GM19025 (cell line): Measurements from ENCODE around the gene STAT3.
"Not testable (repeated sequence)": the region's sequence is repeated elsewhere in the genome, so short reads cannot be mapped to it uniquely, and the experiment has no call there.

Source experiments
- ATAC-seq: cut with Tn5 transposase; IDR thresholded peaks from one replicate; pipeline ENCODE4 v1.9.1; 2021; ENCODE audit warnings: mild to moderate bottlenecking, low read depth, moderate library complexity; ENCODE audit not compliant: unreplicated experiment

Gene STAT3

GRCh38 chr17:42387661-42388380 lies 421 bp downstream of the STAT3 start:
- no peak for ATAC-seq

- ATAC-seq: no peak
Measured at GRCh38 chr17:42386777-42387657, 1.2 kb downstream of the STAT3 start.

DNA sequence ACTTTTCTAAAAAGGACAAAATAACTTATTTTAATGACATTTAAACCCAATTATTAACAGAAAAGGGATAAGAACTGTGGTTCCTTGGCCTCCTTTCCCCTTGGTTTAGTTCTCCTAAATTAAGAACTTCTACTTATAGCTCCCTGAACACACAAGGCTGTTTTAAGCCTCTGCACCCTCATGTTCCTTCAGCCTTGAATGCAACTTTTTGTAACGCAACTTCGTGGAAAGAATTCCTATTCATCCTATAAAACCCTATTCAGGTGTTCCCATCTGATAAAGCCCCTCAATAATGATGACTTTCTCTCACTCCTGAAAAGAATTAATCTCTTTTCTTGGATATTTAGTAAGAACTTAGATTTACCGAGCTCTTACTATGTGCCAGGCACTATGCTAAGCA lies 6.3 kb downstream of the STAT3 start:
- ATAC-seq: no peak

GRCh38 chr17:42380935-42381334 lies 7.3 kb downstream of the STAT3 start:
- ATAC-seq: no peak

DNA sequence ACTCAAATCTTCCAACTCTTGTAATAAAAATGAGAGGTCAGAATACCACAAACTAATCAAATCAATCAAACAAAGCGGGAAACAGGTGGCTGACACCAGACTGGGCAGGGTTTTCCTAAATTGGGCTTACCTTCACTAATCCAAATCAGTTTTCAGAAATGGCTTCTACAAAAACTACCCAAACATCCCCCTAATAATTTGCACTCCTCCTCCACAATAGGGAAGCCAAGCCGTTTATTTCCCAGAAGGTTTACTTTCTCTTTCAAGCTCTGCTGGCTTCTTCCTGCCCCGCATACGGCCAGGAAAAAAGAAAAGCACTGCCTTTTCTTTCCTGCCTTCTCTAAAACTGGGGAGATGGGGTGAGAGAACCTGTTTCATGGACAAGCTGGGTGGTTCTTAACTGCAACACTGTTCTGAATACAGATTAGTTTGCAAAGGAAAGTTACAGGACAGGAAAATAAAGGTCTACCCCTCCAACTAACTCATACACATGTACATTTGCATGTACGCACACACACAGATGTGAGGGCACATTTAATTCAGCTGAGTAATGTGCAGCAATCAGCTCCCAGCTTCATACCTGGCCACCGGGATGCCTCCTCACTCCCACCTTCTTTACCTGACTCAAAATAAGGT lies 9.2 kb downstream of the STAT3 start:
- no peak for ATAC-seq

DNA sequence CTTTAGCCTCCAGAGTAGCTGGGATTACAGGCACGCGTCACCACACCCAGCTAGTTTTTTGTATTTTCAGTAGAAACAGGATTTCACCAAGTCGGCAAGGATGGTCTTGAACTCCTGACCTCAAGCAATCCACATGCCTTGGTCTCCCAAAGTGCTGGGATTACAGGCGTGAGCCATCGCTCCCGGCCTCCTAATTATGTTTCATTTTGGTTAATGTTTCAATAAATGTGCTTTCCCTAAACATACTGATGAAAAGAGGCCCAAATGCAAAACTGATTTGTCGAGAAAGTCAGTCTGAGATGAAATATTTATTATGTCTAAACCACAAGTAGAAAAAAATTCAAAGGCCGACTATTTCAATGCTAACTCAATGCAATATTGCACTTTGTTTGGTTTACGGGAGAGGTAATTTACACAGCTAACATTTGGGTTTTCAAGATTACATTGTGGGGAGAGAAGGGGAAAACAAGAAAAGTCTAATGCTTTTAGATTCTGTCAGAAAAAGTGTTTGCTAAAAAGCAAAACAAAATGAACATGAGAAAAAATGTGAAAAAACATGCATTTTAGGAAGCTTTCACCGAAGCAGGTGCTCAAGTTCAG lies 9.8 kb downstream of the STAT3 start:
- ATAC-seq: no peak

DNA sequence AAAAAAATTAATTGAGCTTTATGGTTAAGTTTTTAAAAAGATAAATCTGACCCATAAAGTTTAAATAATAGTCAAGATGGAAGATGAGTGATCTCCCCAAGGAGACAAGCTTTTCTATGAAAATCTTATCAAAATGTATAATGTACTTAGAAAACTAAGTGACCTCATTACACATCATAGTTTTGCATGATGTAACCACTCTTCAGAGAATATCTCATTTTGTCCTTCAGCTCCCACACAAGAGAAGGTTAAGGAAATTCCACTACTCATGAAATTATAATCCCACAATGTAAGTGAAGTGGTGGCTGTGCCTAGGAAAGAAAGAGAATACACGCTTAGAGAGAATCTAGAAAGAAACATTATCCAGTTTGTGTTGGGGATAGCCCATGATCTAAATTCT lies 14.3 kb downstream of the STAT3 start:
- ATAC-seq: no peak

GRCh38 chr17:42372142-42372541 lies 16.1 kb downstream of the STAT3 start:
- no peak for ATAC-seq

DNA sequence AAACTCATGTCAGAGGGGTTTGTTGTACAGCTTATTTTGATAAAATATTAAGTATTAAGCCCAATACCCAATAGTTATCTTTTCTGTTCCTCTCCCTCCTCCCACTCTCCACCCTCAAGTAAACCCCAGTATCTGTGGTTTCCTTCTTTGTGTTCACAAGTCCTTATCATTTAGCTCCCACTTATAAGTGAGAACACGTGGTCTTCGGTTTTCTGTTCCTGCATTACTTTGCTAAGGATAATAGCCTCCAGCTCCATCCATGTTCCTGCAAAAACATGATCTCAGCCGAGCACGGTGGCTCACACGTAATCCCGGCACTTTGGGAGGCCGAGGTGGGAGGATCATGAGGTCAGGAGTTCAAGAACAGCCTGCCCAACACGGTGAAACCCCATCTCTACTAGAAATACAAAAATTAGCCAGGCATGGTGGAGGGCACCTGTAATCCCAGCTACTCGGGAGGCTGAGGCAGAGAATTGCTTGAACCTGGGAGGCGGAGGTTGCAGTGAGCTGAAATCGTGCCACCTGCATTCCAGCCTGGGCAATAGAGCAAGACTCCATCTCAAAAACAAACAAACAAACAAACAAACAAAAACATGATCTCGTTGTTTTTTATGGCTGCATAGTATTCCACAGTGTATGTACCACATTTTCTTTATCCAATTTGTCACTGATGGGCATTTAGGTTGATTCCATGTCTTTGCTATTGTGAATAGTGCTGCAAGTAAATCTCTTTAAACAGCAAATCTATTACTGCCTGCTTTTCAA lies 19.3 kb downstream of the STAT3 start:
- not testable (repeated sequence) for ATAC-seq

- ATAC-seq: not testable (repeated sequence)
Measured at GRCh38 chr17:42368310-42368709, 19.9 kb downstream of the STAT3 start.

DNA sequence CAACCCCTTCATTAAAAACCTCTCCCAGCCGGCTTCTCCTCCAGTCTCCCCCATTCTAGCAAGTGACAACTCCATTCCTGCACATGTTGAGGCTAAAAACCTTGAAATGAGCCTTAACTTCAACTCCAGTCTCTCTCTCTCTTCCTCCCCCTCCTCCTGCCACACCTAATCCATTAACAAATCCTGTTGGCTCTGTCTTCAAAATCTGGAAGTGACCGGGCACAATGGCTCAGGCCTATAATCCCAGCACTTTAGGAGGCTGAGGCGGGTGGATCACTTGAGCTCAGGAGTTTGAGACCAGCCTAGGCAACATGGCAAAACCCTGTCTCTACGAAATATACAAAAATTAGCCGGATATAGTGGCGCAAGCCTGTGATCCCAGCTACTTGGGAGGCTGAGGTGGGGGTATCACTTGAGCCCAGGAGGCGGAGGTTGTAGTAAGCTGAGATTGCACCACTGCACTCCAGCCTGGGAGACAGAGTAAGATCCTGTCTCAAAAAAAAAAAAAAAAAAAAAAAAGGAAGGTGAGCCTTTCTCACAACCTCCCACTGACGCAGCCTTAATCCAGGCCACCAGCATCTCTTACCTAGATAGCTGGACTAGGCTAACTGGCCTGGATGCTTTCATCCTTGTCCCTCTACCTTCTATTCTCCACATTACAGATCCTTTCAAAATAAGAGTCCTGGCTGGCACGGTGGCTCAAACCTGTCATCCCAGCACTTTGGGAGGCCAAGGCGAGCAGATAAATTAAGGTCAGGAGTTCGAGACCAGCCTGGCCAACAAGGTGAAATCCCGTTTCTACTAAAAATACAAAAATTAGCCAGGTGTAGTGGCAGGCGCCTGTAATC lies 21.8 kb downstream of the STAT3 start:
- not testable (repeated sequence) for ATAC-seq

DNA sequence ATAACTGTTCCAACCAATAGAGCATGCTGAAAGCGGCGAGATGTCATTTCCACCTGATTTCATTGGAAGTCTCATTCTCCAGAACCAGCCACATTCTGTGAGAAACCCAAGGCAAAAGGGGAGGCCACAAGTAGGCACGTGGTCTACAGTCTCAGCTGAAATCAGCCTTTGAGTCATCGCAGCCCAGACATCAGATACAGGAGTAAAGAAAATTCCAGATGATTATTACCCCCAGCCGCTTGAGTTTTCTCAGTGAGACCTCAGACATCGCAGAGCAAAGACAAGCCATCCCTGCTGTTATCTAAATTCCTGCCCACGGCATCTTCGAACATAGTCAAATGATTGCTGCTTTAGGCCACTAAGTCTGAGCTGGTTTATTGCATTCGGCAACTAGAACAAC lies 23.1 kb downstream of the STAT3 start:
- ATAC-seq: no peak

- ATAC-seq: no peak
Measured at GRCh38 chr17:42363767-42364585, 24.3 kb downstream of the STAT3 start.

- ATAC-seq: no peak
Measured at GRCh38 chr17:42363231-42363630, 25.0 kb downstream of the STAT3 start.

- no peak for ATAC-seq
Measured at GRCh38 chr17:42362245-42362961, 25.8 kb downstream of the STAT3 start.

GRCh38 chr17:42361781-42362186 lies 26.5 kb downstream of the STAT3 start:
- no peak for ATAC-seq

- ATAC-seq: not testable (repeated sequence)
Measured at GRCh38 chr17:42360388-42360787, 27.9 kb downstream of the STAT3 start.

GRCh38 chr17:42359133-42359532 lies 29.1 kb downstream of the STAT3 start:
- ATAC-seq: no peak
